ENCODE results near the gene ICA1.

The ICA1 gene

DNA sequence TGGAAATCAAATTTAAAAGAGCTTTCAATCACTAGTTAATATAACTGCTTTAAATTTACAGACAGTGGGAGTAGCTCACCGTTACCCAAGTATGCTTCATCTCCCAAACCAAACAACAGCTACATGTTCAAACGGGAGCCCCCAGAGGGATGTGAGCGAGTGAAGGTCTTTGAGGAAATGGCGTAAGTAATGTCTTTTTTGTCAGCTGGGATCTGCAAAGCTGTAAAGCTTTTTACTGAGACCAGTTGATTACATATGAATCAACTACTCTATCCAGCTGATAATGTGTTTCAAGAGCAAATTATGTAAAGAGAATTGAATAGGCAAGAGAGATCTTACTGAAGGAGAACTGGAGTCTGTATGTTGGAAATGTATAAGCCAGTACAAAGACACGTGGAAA, 177.1 kb downstream of the ICA1 start:
- no peak for DNase-seq (ENCODE audit: low read depth)
- TF ChIP-seq, protein P1, sequence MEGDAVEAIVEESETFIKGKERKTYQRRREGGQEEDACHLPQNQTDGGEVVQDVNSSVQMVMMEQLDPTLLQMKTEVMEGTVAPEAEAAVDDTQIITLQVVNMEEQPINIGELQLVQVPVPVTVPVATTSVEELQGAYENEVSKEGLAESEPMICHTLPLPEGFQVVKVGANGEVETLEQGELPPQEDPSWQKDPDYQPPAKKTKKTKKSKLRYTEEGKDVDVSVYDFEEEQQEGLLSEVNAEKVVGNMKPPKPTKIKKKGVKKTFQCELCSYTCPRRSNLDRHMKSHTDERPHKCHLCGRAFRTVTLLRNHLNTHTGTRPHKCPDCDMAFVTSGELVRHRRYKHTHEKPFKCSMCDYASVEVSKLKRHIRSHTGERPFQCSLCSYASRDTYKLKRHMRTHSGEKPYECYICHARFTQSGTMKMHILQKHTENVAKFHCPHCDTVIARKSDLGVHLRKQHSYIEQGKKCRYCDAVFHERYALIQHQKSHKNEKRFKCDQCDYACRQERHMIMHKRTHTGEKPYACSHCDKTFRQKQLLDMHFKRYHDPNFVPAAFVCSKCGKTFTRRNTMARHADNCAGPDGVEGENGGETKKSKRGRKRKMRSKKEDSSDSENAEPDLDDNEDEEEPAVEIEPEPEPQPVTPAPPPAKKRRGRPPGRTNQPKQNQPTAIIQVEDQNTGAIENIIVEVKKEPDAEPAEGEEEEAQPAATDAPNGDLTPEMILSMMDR (IDR thresholded peaks at IDR 0.05; ENCODE audit: low read depth, low read length, missing control alignments) = no peak
- no peak overlapping the region for H3K4me3 ChIP-seq (ENCODE audit: low read depth, low read length)
- in situ Hi-C loops (cut with HindIII; ENCODE audit: low sequenced_read_pairs) = no loop called here

DNA sequence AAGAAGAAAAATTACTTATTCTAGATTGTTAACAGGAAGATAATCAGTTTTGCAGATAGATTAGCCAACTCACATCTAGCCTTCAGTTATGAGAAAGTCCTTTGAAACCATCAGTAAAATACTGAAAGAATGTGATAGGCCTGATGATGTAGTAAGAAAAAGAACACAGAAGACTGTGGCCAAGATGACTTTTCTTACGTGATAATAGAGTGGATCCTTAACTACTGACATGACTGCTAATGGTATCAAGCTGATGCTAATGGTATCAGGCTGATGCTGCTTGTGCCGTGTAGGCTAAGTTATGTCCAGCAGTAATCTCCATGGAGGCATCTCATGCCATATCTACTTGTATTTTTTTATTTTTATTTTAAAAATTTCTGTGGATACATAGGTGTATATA, 179.2 kb downstream of the ICA1 start:
- TF ChIP-seq, protein P1 (IDR thresholded peaks at IDR 0.05; ENCODE audit: low read depth, low read length, missing control alignments) = no peak
- DNase-seq (ENCODE audit: low read depth) = no peak
- in situ Hi-C loops (cut with HindIII; ENCODE audit: low sequenced_read_pairs) = no loop called here
- no peak overlapping the region for H3K4me3 ChIP-seq (ENCODE audit: low read depth, low read length)

DNA sequence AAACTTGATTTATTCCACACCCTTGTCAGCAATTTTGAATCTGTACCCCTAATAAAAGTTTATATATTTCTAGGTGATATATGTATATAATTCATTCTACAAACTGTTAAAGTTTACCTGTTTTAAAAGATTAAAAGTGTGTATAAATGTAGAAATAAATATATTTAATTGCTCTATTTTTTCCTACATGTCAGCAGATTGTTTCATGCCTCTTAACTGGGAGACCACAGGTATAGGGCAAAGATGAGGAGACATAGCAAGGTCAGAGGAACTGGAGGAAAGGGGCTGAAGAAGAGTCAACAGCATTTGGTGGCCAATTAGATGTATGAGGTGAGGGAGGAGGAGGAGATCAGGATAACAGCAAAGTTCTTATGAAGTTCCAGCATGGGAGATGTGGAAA, 183.5 kb downstream of the ICA1 start:
- in situ Hi-C loops (cut with HindIII; ENCODE audit: low sequenced_read_pairs) = no loop called here
- TF ChIP-seq, protein P1 (IDR thresholded peaks at IDR 0.05; ENCODE audit: low read depth, low read length, missing control alignments) = no peak
- H3K4me3 ChIP-seq (ENCODE audit: low read depth, low read length) = no peak overlapping the region
- no peak for DNase-seq (ENCODE audit: low read depth)

DNA sequence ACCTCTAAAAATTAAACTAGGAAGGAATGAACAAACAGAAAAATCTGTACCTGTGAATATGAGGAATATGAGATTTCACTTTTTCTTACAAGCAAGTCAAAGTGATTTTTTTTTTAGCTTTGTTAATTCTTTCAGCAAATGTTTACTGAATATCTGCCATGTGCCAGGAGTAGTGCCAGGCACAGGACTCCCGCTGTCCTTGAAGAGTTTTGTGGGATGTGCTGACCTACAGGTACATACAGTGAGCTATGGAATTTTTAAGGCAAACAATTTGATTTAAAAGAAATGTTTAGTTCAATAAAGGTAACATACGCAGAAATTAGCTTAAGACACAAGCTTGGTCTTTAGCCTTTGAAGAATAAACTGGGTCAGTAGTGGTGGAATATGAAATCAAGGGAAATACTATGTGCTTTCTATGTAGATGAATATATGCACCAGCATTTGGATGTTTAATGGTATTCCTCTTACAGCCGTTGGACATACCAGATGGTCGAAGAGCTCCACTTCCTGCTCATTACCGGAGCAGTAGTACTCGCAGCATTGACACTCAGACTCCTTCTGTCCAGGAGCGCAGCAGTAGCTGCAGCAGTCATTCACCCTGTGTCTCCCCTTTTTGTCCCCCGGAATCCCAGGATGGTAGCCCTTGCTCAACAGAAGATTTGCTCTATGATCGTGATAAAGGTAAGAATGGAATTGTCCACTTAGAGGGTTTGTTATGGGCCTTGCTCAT, 191.4 kb downstream of the ICA1 start:
- no peak overlapping the region for H3K4me3 ChIP-seq (ENCODE audit: low read depth, low read length)
- no peak for DNase-seq (ENCODE audit: low read depth)
- in situ Hi-C loops (cut with HindIII; ENCODE audit: low sequenced_read_pairs) = no loop called here
- TF ChIP-seq, protein P1 (IDR thresholded peaks at IDR 0.05; ENCODE audit: low read depth, low read length, missing control alignments) = no peak

DNA sequence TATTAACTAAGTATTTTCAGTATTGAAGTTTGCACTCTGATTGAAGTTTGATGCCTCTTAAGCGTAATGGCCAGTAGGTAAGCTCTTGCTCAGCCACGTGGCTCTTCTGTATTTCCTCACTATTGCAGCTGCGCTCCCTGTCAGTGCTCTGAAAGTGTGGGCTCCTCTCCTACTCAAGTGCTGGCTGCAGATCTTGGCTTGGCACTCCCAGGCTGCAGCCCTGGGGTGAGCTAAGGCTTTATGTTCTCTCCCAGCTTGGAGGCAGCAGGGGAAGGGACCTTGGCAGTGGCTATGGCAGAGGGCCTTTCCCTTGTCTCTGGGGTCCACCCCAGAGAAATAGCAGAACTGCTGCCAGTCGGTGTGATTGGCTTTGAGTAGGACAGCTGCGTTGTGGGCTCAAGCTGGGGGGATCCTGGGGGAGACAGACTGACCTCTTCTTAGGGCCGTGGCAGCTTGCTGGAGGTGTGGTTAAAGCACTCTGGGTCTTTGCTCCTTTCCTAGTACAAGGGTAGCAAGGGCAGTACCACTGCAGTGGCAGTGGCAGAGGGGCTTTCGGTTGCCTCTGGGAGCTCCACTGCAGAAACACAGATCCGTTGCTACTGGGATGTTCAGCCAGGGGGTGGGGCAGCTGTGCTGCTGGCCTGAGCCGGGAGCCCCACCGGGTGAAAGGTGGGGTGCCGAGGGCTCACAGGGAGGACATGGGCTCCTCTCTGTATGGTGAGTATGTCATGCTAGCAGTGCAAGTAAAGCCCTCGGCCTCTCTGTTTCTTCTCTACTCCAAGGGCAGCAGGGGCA, 192.9 kb downstream of the ICA1 start:
- H3K4me3 ChIP-seq (ENCODE audit: low read depth, low read length) = no peak overlapping the region
- no peak for DNase-seq (ENCODE audit: low read depth)
- TF ChIP-seq, protein P1 (IDR thresholded peaks at IDR 0.05; ENCODE audit: low read depth, low read length, missing control alignments) = no peak
- in situ Hi-C loops (cut with HindIII; ENCODE audit: low sequenced_read_pairs) = no loop called here

DNA sequence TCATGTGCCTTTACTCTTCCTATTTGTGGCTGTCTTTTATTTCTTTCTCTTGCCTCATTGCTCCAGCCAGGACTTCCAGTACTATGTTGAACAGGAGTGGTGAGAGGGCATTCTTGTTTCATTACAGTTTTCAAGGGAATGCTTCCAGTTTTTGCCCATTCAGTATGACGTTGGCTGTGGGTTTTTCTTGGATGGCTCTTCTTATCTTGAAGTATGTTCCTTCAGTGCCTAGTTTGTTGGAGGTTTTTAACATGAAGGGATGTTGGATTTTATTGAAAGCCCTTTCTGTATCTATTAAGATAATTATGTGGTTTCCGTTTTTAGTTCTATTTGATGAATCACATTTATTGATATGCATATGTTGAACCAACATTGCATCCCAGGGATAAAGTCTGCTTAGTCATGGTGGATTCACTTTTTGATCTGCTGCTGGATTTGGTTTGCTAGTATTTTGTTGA, 196.6 kb downstream of the ICA1 start:
- in situ Hi-C loops (cut with HindIII; ENCODE audit: low sequenced_read_pairs) = no loop called here
- TF ChIP-seq, protein P1 (IDR thresholded peaks at IDR 0.05; ENCODE audit: low read depth, low read length, missing control alignments) = no peak
- peak; percentile 92 for DNase-seq (ENCODE audit: low read depth)
- no peak overlapping the region for H3K4me3 ChIP-seq (ENCODE audit: low read depth, low read length)
